PC-9 (cell line): ENCODE measurements around the gene FAM222B.

ENCODE experiments used
- EZH2 ChIP-seq: fragments of 200-600 bp; sonication (generic); IDR thresholded peaks from 2 replicates; pipeline ENCODE4 v1.8.0; 2017; ENCODE audit warnings: antibody characterized with exemption, low read depth
- TF ChIP-seq, protein P1 (sequence below): fragments of 200-600 bp; sonication (generic); conservative IDR thresholded peaks from 2 replicates; pipeline ENCODE4 v1.6.1; 2017; ENCODE audit warnings: mixed run types, antibody characterized with exemption, mild to moderate bottlenecking, moderate library complexity

GRCh38 chr17:28728364-28729200 is 114.0 kb downstream of the FAM222B start, which contains the start of gene NEK8:
- TF ChIP-seq, protein P1, sequence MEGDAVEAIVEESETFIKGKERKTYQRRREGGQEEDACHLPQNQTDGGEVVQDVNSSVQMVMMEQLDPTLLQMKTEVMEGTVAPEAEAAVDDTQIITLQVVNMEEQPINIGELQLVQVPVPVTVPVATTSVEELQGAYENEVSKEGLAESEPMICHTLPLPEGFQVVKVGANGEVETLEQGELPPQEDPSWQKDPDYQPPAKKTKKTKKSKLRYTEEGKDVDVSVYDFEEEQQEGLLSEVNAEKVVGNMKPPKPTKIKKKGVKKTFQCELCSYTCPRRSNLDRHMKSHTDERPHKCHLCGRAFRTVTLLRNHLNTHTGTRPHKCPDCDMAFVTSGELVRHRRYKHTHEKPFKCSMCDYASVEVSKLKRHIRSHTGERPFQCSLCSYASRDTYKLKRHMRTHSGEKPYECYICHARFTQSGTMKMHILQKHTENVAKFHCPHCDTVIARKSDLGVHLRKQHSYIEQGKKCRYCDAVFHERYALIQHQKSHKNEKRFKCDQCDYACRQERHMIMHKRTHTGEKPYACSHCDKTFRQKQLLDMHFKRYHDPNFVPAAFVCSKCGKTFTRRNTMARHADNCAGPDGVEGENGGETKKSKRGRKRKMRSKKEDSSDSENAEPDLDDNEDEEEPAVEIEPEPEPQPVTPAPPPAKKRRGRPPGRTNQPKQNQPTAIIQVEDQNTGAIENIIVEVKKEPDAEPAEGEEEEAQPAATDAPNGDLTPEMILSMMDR: 0 out of 2 replicates have a peak, but pooled peaks have one; percentile 18
- no peak for TF ChIP-seq EZH2
